Measurements from ENCODE around the gene MRPS34.

- no peak for TF ChIP-seq CTCF (IDR thresholded peaks at IDR 0.05)
- TF ChIP-seq POLR2A (IDR thresholded peaks at IDR 0.05): no peak
Observed at GRCh38 chr16:1734816-1735215, 38.1 kb downstream of the MRPS34 start.

Measured in body of pancreas (tissue), 4 donors.